Esophagus (tissue), 2 donors: Measurements from ENCODE around the gene CHCHD3. TPM values are rescaled to one million over a fixed set of nuclear protein-coding genes. Genes with fewer than 3 reads are reported as not detected.

Source experiments
- H3K27ac ChIP-seq, 2 donors: one replicate each; pipeline ENCODE4 v1.5.1; 2013; ENCODE audit warnings: low read depth in 2 of 2, mild to moderate bottlenecking in 2 of 2, inconsistent platforms in 1 of 2, low read length in 1 of 2, moderate library complexity in 1 of 2
- H3K27me3 ChIP-seq, 2 donors: one replicate each; pipeline ENCODE4 v1.6.1; 2013; ENCODE audit warnings: low read length in 2 of 2, control low read depth in 1 of 2, mild to moderate bottlenecking in 1 of 2; ENCODE audit not compliant: insufficient read depth in 2 of 2, control insufficient read depth in 1 of 2
- H3K36me3 ChIP-seq, 2 donors: one replicate each; pipeline ENCODE4 v1.6.1; 2013; ENCODE audit warnings: low read length in 1 of 2; ENCODE audit not compliant: control insufficient read depth in 2 of 2, insufficient read depth in 2 of 2
- H3K4me1 ChIP-seq, 2 donors: one replicate each; pipeline ENCODE4 v1.6.1; 2013; ENCODE audit warnings: low read length in 1 of 2; ENCODE audit not compliant: control insufficient read depth in 2 of 2, insufficient read depth in 2 of 2
- H3K4me3 ChIP-seq, 2 donors: one replicate each; pipeline ENCODE4 v1.5.1; 2013; ENCODE audit warnings: low read length in 2 of 2, mild to moderate bottlenecking in 2 of 2, low read depth in 1 of 2, moderate library complexity in 1 of 2
- H3K9me3 ChIP-seq, 2 donors: one replicate each; pipeline ENCODE4 v1.6.1; 2013; ENCODE audit warnings: mild to moderate bottlenecking in 2 of 2, low read depth in 1 of 2, low read length in 1 of 2, moderate library complexity in 1 of 2; ENCODE audit not compliant: control insufficient read depth in 2 of 2, insufficient read depth in 1 of 2
- WGBS, 2 donors: extraction: QIAGEN DNeasy Blood & Tissue Kit; methylation state at CpG; one replicate each; pipeline ENCODE4 v1.1.7; 2013; 5-methylcytosine and 5-hydroxymethylcytosine counted together
- polyA plus RNA-seq, 2 donors: library from polyadenylated mRNA; stranded (reverse); fragments of 200-250 nt; gene quantifications; one replicate each; pipeline ENCODE4 v1.2.3, GENCODE V29; 2013
- donor health status: healthy with polysubstance abuse.
- donor health status: Bipolar disorder and iron deficiency.

CHCHD3 gene
- polyA plus RNA-seq, 2 donors, result 7.4 to 29.0 TPM

GRCh38 chr7:133001727-133002126 lies 80.2 kb downstream of the CHCHD3 start:
- H3K9me3 ChIP-seq, result no peaks in the 10 kb centered on the region
- H3K4me3 ChIP-seq, result no peak overlapping the region
- no peaks in the 10 kb centered on the region for H3K4me1 ChIP-seq
- no peaks in the 10 kb centered on the region for H3K27me3 ChIP-seq
- H3K27ac ChIP-seq, result no peak overlapping the region
- 93% methylated on average over 5 of the region's 5 CpGs for WGBS, 2 donors
- no peaks in the 10 kb centered on the region for H3K36me3 ChIP-seq

DNA sequence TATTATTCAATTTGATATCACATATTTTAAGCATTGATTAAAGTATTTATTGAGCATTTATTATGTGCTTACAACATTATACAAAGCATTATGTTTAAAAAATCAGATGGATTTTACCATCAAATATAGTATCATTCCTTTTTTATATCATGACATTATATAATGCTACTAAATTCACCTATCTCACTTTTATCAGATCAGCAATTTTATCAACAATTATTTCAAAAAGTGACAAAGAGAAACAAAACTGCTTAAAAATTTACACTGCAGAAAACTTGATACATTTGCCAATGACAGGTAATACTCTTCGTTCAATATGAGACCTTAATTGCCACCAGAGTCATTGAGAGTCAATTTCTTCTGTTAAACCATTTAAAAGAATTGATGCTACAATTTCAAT lies 82.0 kb downstream of the CHCHD3 start:
- no peaks in the 10 kb centered on the region for H3K36me3 ChIP-seq
- no peak overlapping the region for H3K4me3 ChIP-seq
- no peaks in the 10 kb centered on the region for H3K9me3 ChIP-seq
- H3K27ac ChIP-seq, result no peak overlapping the region
- H3K4me1 ChIP-seq, result no peaks in the 10 kb centered on the region
- WGBS, 2 donors, result 92 to 98% methylated on average over 1 of the region's 1 CpG
- H3K27me3 ChIP-seq, result no peaks in the 10 kb centered on the region

DNA sequence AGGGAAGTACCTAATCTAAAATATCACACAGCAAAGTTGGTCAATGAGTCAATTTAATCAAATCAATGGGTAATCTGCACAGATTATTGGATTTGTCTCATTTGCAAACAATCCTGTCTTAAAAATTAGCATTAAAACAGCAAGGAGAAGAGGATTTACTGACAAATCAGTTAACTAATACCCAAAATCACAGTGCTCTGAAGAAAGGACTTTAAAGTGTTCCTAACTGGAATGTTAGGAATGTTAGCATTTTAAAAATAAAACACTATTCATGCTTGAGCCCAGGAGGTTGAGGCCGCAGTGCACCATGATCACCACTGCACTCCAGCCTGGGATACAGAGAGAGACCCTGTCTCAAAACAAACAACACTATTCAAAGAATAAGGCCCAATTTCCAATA lies 83.1 kb downstream of the CHCHD3 start:
- Histone ChIP-seq H3K9me3 (no peaks in the 10 kb centered on the region), H3K36me3 (no peaks in the 10 kb centered on the region), H3K4me1 (no peaks in the 10 kb centered on the region), H3K27me3 (no peaks in the 10 kb centered on the region), H3K27ac (no peak overlapping the region), H3K4me3 (no peak overlapping the region)
- WGBS, 2 donors, result 73 to 87% methylated on average over 1 of the region's 1 CpG

- H3K36me3 ChIP-seq, result no peaks in the 10 kb centered on the region
Measured at GRCh38 chr7:132997505-132997904, 84.4 kb downstream of the CHCHD3 start.

DNA sequence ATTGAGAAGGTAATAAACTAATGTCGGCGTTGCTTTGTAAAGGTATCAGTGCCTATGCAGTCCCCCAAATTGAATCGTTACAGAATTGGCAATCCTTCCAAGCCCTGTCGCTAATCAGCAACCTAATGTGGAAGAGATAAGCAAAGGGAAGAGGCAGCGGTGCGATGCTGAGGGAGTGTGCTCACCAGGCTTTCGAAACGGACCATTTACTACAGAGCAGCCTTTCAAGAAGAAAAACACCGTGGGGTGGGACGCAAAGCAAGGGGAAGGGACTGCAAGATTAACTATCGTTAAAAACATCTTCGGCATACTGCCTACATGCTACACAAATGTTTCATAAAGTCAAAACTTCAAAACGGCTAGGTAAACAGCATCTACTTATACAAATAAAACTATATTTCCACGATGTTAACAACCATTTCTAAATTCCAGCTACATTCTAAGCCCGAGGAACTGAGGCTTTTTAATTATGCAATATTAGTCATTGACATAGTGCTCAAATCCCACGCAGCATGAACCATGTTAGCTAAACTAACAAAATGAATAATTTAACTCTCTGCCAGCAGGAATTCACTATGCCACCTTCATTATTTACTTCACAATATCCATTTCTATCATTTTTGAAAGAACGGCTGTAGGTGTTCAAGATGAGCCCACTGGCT lies 85.2 kb downstream of the CHCHD3 start:
- Histone ChIP-seq H3K4me3 (no peak overlapping the region), H3K27me3 (no peaks in the 10 kb centered on the region), H3K27ac (no peak overlapping the region), H3K9me3 (no peaks in the 10 kb centered on the region), H3K36me3 (no peaks in the 10 kb centered on the region), H3K4me1 (peaks cover 0 to 2% of the 10 kb centered on the region in 2 donors)
- WGBS, 2 donors, result 84 to 87% methylated on average over 17 of the region's 17 CpGs

More at GRCh38 chr7:132997505-132997904, 84.4 kb downstream of the CHCHD3 start:
- Histone ChIP-seq H3K4me1 (no peaks in the 10 kb centered on the region), H3K9me3 (no peaks in the 10 kb centered on the region), H3K27me3 (no peaks in the 10 kb centered on the region), H3K4me3 (no peak overlapping the region), H3K27ac (no peak overlapping the region)
- WGBS, 2 donors, result 91 to 97% methylated on average over 1 of the region's 1 CpG

DNA sequence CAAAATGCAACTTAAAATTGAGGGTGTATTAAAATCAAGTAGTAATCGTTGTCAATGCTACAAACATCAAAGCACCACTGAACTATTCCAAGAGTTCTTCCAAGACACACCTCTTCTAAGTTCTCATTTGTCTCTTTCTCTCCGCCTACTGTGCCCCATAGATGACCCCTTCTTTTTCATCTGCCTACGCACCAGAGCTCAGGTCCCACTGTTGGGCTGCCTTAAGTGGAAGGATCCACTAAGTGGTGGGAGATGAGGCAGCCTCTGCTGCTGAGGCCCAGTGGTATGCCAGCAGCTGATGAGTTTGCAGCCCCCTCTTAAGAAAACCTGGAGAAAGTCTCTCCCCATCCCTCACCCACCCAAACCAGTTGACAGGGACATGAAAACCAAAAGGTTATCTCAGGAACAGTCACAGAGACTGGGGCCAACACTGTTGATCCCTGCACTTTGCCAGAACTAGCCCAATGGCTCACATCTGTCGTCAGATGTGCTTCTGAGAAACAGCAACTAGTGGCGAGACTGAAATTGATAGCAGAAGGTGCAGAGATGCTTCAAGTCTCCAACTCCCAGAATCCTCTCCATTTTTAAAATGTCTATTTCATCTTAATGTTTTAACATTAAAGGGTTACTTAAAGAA lies 88.4 kb downstream of the CHCHD3 start:
- peaks cover 0 to 2% of the 10 kb centered on the region in 2 donors for H3K4me1 ChIP-seq
- H3K36me3 ChIP-seq, result no peaks in the 10 kb centered on the region
- no peak overlapping the region for H3K4me3 ChIP-seq
- no peaks in the 10 kb centered on the region for H3K9me3 ChIP-seq
- H3K27me3 ChIP-seq, result no peaks in the 10 kb centered on the region
- 85 to 88% methylated on average over 5 of the region's 5 CpGs for WGBS, 2 donors
- H3K27ac ChIP-seq, result no peak overlapping the region

- Histone ChIP-seq H3K4me3 (no peak overlapping the region), H3K4me1 (peaks cover 0 to 2% of the 10 kb centered on the region in 2 donors), H3K27ac (no peak overlapping the region), H3K36me3 (no peaks in the 10 kb centered on the region), H3K27me3 (no peaks in the 10 kb centered on the region), H3K9me3 (no peaks in the 10 kb centered on the region)
- WGBS, 2 donors, result 84 to 88% methylated on average over 9 of the region's 9 CpGs
Measured at GRCh38 chr7:132991615-132992587, 90.0 kb downstream of the CHCHD3 start.

DNA sequence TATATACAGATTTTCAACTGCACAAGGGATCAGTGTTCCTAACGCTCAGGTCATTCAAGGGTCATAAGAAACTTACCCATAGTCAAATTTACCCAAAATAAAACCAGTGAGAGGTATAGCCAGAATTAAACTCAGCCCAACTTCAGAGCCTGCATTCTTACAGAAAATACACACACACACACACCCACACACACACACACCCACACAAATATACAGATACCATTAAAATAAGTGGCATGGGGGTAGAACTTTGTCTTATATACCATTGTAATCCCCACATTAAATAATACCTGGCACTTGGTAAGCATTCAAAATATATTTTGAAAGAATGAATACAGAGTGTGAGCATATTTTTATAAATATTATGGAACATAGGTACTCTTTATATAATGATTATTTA lies 93.8 kb downstream of the CHCHD3 start:
- Histone ChIP-seq H3K4me1 (peaks cover 0 to 2% of the 10 kb centered on the region in 2 donors), H3K27ac (no peak overlapping the region), H3K27me3 (no peaks in the 10 kb centered on the region), H3K36me3 (no peaks in the 10 kb centered on the region), H3K4me3 (no peak overlapping the region), H3K9me3 (no peaks in the 10 kb centered on the region)
- 95 to 97% methylated on average over 1 of the region's 1 CpG for WGBS, 2 donors

DNA sequence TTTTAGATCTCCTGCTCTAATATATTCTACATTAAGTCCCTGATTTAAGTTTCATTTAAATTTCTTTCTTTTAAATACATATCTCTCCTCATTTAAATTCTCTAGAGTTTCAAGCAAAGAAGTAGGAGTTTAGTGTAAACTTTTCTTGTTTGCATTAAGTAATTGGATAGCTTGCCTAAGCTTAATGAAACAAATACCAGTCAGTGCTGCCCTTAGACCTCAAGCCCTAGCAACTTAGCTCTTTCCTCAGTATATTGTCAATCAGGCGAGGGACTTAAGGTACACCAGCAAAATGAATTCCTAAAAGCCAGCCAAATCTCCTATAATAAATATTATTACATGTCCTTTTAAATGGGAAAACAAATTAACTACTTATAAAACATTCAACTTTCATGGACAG lies 101.5 kb downstream of the CHCHD3 start:
- Histone ChIP-seq H3K9me3 (no peaks in the 10 kb centered on the region), H3K4me1 (no peaks in the 10 kb centered on the region), H3K36me3 (no peaks in the 10 kb centered on the region), H3K4me3 (no peak overlapping the region), H3K27me3 (no peaks in the 10 kb centered on the region), H3K27ac (no peak overlapping the region)
- WGBS, 2 donors, result 92 to 98% methylated on average over 1 of the region's 1 CpG
